Large intestine (tissue), 3 donors: Measurements from ENCODE around the gene ARHGEF11. TPM values are rescaled to one million over a fixed set of nuclear protein-coding genes. Genes with fewer than 3 reads are reported as not detected.

Source experiments
- DNase-seq, 2 donors: peaks; one replicate each; pipeline versions ENCODE4 v3.0.0 to v3.0.0-alpha.2; 2013
- H3K27ac ChIP-seq: one replicate; pipeline ENCODE4 v1.5.1; 2013; ENCODE audit warnings: low read length
- H3K27me3 ChIP-seq: 2 replicates; pipeline ENCODE4 v1.6.1; 2013; ENCODE audit warnings: low read length; ENCODE audit not compliant: control insufficient read depth, insufficient read depth
- H3K36me3 ChIP-seq: 2 replicates; pipeline ENCODE4 v1.6.1; 2013; ENCODE audit warnings: low read length; ENCODE audit not compliant: control insufficient read depth, insufficient read depth
- H3K4me1 ChIP-seq: one replicate; pipeline ENCODE4 v1.6.1; 2013; ENCODE audit warnings: low read length; ENCODE audit not compliant: control insufficient read depth, insufficient read depth
- H3K4me3 ChIP-seq: one replicate; pipeline ENCODE4 v1.5.1; 2013; ENCODE audit warnings: low read length
- H3K9me3 ChIP-seq: one replicate; pipeline ENCODE4 v1.6.1; 2013; ENCODE audit warnings: mild to moderate bottlenecking, low read depth, low read length, moderate library complexity; ENCODE audit not compliant: control insufficient read depth
- WGBS: methylation state at CpG from one replicate; pipeline ENCODE4 v1.1.5; 2013; ENCODE audit warnings: low lambda C conversion rate; ENCODE audit not compliant: insufficient coverage; 5-methylcytosine and 5-hydroxymethylcytosine counted together
- polyA plus RNA-seq: library from polyadenylated mRNA; unstranded; fragments of 120-200 nt; gene quantifications from one replicate; pipeline ENCODE4 v1.2.1, GENCODE V29; 2013

The ARHGEF11 gene
- polyA plus RNA-seq, 1 donor: 34.0 TPM

- peaks cover 17% of the 10 kb centered on the region for H3K4me1 ChIP-seq
- no peaks in the 10 kb centered on the region for H3K36me3 ChIP-seq
- peaks cover 4% of the 10 kb centered on the region for H3K9me3 ChIP-seq
- H3K27ac ChIP-seq: no peak overlapping the region
- H3K27me3 ChIP-seq: peaks cover 69% of the 10 kb centered on the region
- peak; percentile 89 to 92 for DNase-seq
- WGBS: 0% methylated on average over 1 of the region's 48 CpGs
- peak overlapping the region; percentile 22 for H3K4me3 ChIP-seq
Measured at GRCh38 chr1:156892190-156893047, 153.1 kb downstream of the ARHGEF11 start.

GRCh38 chr1:156889802-156890580, 155.6 kb downstream of the ARHGEF11 start:
- peaks cover 13% of the 10 kb centered on the region for H3K4me1 ChIP-seq
- no peak overlapping the region for H3K4me3 ChIP-seq
- H3K27ac ChIP-seq: no peak overlapping the region
- DNase-seq: peak; percentile 62 to 64
- no peaks in the 10 kb centered on the region for H3K36me3 ChIP-seq
- H3K9me3 ChIP-seq: peaks cover 4% of the 10 kb centered on the region
- WGBS: 0% methylated on average over 1 of the region's 8 CpGs
- peaks cover 66% of the 10 kb centered on the region for H3K27me3 ChIP-seq

DNA sequence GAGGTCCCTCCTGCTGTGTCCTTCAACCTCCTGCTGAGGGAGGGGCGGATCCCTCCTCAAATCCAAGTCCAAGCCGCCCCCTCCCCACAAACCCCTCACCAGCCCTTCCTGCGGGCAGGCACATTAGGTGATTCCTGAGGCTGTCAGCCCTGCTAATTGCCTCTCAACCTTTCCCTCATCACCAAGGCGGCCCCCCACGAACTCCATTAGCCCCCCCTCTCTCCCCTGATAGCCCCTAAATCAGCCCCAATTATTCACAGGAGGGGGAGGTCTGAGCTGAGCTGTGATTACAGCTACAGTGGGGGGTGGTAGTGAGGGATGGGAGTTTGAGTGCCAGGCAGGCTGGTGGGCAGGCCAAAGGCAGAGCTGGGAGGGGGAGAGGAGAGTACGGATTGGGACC, 157.8 kb downstream of the ARHGEF11 start:
- H3K36me3 ChIP-seq: no peaks in the 10 kb centered on the region
- no CpG with 5 or more reads among the region's 6 CpGs for WGBS
- H3K4me3 ChIP-seq: no peak overlapping the region
- H3K9me3 ChIP-seq: no peaks in the 10 kb centered on the region
- DNase-seq: no peak
- H3K4me1 ChIP-seq: peaks cover 8% of the 10 kb centered on the region
- H3K27me3 ChIP-seq: peaks cover 59% of the 10 kb centered on the region
- no peak overlapping the region for H3K27ac ChIP-seq

DNA sequence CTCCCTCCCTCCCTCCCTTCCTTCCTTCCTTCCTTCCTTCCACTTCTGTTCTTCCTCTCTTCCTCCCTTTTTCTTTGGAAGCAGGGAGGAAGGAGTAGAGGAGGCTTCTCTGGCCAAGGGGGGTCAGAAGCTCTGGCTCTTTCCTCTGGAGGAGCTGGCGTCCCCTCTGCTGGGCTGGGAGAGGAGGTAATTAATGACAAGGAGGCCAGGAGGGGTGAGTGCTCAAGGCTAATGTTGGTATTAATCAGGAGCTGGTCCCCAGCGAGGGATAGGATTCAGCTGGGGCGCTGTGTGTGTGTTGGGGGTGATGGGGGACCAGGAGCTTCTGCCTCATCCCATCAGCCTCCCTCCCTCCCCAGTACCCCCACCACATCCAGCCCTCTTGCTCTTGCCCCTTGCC, 158.2 kb downstream of the ARHGEF11 start:
- Histone ChIP-seq H3K27me3 (peaks cover 55% of the 10 kb centered on the region), H3K27ac (no peak overlapping the region), H3K4me1 (peaks cover 4% of the 10 kb centered on the region), H3K36me3 (no peaks in the 10 kb centered on the region), H3K9me3 (no peaks in the 10 kb centered on the region), H3K4me3 (no peak overlapping the region)
- no peak for DNase-seq
- no CpG with 5 or more reads among the region's 3 CpGs for WGBS

GRCh38 chr1:156886583-156887281, 158.8 kb downstream of the ARHGEF11 start:
- DNase-seq: no peak
- Histone ChIP-seq H3K36me3 (no peaks in the 10 kb centered on the region), H3K4me1 (no peaks in the 10 kb centered on the region), H3K27me3 (peaks cover 51% of the 10 kb centered on the region), H3K27ac (no peak overlapping the region), H3K4me3 (no peak overlapping the region), H3K9me3 (no peaks in the 10 kb centered on the region)
- no CpG with 5 or more reads among the region's 6 CpGs for WGBS

DNA sequence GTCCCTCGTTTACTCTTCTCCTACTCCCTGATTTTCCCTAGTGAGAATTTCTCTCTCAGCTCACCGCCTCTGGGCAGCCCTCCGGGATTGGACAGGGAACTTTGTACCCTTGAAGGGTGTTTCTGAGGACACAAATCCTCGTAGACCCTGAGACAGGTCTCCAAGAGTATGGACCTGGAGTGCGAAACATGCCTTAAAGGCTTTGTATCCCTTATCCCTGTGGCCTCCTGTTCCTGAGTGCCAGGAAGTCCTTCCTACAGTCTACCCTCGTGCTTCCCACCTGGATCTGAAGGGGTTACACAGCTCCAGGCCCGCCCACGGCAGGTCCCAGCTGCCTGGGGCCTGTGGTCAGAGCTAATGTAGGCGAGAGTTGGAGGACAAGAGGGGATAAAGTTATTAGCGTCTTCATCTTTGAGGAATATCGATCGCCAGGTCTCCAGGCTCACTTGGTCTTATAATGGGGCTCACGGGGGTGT, 159.6 kb downstream of the ARHGEF11 start:
- H3K4me3 ChIP-seq: no peak overlapping the region
- peaks cover 51% of the 10 kb centered on the region for H3K27me3 ChIP-seq
- H3K4me1 ChIP-seq: no peaks in the 10 kb centered on the region
- WGBS: no CpG with 5 or more reads among the region's 13 CpGs
- no peak overlapping the region for H3K27ac ChIP-seq
- no peaks in the 10 kb centered on the region for H3K36me3 ChIP-seq
- DNase-seq: no peak
- no peaks in the 10 kb centered on the region for H3K9me3 ChIP-seq

- H3K36me3 ChIP-seq: no peaks in the 10 kb centered on the region
- no peak overlapping the region for H3K4me3 ChIP-seq
- H3K4me1 ChIP-seq: no peaks in the 10 kb centered on the region
- no peak for DNase-seq
- no peak overlapping the region for H3K27ac ChIP-seq
- WGBS: no CpG with 5 or more reads among the region's 1 CpG
- peaks cover 56% of the 10 kb centered on the region for H3K27me3 ChIP-seq
- no peaks in the 10 kb centered on the region for H3K9me3 ChIP-seq
Measured at GRCh38 chr1:156885314-156885713, 160.2 kb downstream of the ARHGEF11 start.

Other genes starting within 250 kb of the ARHGEF11 start
- 5.3 TPM for gene SH2D2A, start 228.9 kb downstream of the ARHGEF11 start, polyA plus RNA-seq
- 0.09 TPM for gene INSRR, start 186.6 kb downstream of the ARHGEF11 start, polyA plus RNA-seq
- gene NTRK1, start 184.9 kb downstream of the ARHGEF11 start, polyA plus RNA-seq: 0.15 TPM
- 5.9 TPM for gene PEAR1, start 152.0 kb downstream of the ARHGEF11 start, polyA plus RNA-seq
- gene LRRC71, start 125.1 kb downstream of the ARHGEF11 start, polyA plus RNA-seq: 0.28 TPM
- not detected for gene ETV3L, start 54.1 kb upstream of the ARHGEF11 start, polyA plus RNA-seq
- 19.3 TPM for gene ETV3, start 92.7 kb upstream of the ARHGEF11 start, polyA plus RNA-seq